ENCODE measurements around the gene SPECC1L. TPM values are rescaled to one million over a fixed set of nuclear protein-coding genes. Genes with fewer than 3 reads are reported as not detected.

SPECC1L gene
- total RNA-seq, 1 donor from 2014 or later = 46.2 TPM

DNA sequence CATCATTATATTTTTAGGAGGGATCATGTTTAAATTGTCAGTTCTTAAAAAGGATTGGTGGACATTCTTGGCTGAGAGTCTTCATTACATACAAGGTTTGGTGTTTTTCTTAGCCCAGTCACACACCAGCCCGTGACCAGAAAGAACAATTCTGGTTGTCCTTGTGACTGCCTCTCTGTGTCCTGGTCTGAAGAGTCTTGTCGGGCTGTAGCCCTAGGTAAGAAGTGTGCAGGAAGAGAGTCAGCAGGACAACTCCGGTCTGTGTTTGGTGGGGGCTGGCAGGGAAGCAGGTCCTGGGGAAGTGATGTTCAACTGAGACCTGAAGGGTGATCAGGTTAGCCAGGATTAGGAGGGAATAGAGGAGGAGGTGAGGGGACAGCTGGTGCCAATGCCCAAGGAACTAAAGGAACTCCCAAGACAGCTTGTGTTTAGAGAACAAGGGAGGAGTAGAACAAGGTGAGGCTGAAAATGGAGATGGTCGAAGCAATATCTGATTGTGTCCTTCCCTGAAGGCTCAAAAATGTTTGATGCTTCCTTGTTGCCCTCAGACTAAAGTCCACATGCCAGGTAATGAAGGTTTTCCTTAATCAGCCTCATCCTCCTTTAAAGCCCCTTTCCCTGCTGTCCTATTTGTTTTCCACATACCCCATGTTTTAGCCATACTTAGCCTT is 91.5 kb downstream of the SPECC1L start:
- DNase-seq (ENCODE audit: low read depth) = no peak

DNA sequence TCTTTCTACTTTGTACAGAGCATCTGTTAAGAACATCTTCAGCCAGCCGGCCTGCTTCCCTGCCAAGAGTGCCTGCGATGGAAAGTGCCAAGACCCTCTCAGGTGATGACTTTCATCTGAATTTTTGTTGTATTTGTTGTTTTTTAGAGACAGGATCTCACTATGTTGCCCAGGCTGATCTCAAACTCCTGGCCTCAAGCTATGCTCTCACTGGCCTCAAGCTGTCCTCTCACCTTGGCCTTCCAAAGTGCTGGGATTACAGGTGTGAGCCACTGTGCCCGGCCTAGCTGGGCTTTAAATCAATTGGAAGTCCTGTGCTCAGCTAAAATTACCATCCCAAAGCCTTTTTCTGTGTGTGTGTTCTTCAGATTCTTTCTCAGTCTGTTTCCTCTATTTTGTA is 92.6 kb downstream of the SPECC1L start:
- DNase-seq (ENCODE audit: low read depth) = no peak

DNA sequence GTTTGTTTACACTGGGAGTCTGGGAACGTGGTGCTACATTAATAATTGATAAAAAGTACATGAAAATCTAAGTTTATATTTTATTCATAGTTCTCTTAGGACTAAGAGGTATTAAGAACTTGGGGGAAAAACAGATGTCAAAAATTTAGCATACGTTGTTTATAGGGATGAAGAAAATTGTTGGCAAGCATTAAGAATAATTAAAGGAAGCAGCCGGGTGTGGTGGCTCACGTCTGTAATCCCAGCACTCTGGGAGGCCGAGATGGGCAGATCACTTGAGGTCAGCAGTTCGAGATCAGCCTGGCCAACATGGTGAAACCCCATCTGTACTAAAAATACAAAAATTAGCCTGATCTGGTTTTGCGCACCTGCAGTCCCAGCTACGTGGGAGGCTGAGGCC is 96.1 kb downstream of the SPECC1L start:
- DNase-seq (ENCODE audit: low read depth) = no peak

DNA sequence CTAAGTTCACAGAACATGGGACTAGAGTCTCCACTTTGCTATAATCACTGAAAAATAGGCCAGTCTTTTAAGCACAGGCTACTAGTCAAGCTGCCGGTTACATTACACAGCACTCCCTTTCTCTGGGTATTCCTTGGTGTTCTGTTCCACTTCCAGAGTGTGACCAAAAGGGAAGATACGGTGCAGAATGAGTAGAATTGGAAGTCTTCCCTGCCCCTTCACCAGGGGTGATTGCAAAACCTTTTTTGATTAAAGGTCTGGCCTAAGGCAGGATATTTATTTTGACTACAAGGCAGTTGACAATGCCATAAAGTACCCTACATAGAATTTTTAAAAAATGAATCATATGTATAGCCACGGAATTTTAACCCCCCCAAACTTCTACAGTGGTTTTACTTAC is 97.2 kb downstream of the SPECC1L start:
- DNase-seq (ENCODE audit: low read depth) = no peak

DNA sequence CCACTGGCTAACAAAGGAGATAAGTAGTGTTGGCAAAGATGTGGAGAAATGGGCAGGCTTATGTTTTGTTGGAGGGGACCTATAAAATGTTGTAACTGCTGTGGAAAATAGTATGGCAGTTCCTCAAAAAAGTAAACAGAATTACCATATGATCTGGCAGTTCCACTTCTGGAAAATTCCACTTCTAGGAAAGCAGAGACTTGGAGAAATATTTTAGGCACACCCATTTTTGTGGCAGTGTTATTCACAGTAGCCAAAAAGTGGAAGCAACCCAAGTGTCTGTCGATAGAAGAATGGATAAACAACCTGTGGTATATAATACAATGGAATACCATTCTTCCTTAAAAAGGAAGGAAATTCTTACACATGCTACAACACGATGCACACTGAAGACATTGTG is 99.8 kb downstream of the SPECC1L start:
- DNase-seq (ENCODE audit: low read depth) = no peak

DNA sequence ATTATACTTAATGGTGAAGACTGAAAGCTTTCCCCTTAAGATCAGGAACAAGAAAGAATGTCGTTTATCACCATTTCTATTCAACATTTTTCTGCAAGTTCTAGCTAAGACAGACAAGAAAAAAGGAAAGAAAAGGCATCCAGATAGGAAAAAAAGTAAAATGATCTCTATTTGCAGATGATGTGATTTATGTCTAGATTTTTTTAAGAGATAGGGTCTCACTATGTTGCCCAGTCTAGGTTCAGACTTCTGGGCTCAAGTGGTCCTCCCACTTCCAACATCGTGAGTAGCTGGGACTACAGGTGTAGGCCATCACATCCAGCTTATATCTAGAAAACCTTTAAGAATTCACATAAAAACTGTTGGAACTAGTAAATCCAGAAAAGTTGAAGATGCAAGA is 105.4 kb downstream of the SPECC1L start:
- no peak for DNase-seq (ENCODE audit: low read depth)

DNA sequence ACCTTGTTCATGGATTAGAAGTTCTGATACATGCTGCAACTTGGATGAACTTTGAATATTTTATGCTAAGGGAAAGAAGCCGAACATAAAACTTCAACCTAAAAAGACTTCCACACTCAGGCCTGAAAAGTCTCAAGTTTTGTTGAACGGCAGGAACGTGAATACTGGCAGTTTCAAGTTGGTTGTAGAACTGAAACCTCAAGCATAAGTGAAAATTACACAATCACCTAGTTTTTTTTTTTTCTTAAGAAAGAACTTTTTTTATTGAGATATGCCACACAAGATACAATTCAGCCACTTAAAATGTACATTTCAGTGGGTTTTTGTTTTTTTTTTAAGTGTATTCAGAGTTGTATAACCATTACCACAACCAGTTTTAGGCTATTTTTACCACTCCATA is 106.0 kb downstream of the SPECC1L start:
- no peak for DNase-seq (ENCODE audit: low read depth)

DNA sequence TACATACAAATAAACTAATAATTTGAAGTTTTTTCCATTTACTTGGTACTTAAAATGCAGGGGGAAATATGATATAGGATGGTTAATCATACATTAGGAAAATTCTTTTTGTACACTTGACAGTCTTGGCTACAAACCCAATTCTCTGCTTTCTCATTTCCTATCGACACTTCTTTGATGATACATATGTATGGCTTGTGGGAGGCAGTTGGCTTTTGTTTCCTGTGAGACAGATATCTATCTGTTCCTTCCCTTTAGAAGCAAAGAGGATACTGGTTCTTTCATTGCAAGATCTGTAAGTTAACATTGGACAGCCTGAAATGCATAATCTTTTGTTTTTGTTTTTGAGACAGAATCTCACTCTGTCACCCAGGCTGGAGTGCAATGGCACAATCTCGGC is 108.9 kb downstream of the SPECC1L start:
- DNase-seq (ENCODE audit: low read depth) = no peak

DNA sequence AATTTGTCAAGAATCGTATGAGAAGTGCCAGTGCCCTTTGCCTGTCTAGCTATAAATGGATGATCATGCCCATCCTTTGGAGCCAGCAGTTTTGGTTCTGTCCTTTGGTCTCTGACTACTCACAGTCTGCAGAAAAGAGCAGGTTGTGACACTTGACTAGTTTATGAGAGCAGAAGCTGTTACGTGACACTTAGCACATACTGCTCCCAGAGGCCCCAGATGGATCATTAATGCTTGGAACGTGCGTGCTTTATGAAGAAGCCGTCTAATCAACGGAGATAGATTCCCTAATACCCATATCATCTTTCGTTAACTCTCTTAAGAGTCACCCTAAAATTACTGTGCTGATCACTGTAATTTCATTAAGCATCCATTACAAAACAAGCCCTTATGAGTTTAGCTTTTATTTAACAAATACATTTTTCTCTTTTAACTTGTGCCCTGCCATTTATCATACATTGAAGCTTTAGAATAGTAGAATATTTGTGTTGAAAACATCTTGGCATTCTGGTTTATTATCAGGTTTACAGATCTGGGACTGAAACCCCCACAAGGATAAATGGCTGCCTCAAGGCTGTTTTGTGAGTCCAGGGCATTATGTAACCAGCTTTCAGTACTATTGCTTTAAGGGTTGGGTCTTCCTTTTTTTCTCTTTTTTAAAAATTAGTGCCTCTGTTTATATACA is 109.7 kb downstream of the SPECC1L start:
- no peak for DNase-seq (ENCODE audit: low read depth)

DNA sequence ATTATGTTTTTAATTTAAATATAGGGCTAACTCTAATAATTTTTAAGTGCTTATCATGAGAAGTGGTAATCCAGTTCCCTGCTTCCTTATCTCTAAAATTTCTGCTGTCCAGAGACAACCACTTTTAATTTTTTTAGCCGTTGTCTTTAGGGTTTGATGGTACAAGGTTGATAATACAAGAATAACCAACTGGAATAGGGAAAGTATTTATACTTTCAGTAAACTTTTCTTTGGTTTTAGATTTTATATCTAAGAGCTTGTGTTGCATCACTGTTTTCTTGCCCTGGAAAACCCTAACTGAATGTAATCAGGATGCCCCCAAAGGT is 110.2 kb downstream of the SPECC1L start:
- no peak for DNase-seq (ENCODE audit: low read depth)

DNA sequence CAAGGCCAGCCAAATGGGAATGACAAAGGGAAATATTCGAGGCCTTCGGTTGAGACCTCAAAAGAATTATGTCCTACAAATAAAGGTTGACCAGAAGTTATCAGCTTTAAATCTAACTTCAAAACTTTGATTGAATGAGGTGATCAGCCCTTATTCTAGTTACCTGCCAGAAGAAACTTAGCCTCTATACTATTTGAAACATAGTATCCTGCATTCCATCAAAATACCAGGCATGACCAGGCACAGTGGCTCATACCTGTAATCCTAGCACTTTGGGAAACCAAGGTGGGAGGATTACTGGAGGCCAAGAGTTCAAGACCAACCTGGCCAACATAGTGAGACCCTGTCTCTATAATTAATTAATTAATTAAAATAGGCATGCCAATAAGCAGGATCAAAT is 112.4 kb downstream of the SPECC1L start:
- DNase-seq (ENCODE audit: low read depth) = no peak

DNA sequence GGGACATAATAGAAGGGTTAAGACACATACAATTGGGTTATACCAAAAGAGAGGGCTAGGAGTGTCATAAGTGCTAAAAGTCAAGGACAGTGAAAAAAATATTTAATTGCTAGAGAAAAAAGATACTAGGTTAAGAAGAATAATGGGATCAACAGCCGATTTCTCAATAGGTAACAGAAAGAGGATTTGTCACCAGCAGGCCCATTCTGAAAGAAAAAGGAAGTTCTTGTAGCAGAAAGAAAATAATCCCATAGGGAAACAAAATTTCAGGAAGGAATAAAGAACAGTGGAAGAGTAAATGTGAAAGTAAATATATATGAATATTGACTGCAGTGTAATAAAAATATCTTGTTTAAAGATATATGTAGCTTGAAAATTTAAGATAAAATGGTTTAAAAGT is 113.5 kb downstream of the SPECC1L start:
- DNase-seq (ENCODE audit: low read depth) = no peak

DNA sequence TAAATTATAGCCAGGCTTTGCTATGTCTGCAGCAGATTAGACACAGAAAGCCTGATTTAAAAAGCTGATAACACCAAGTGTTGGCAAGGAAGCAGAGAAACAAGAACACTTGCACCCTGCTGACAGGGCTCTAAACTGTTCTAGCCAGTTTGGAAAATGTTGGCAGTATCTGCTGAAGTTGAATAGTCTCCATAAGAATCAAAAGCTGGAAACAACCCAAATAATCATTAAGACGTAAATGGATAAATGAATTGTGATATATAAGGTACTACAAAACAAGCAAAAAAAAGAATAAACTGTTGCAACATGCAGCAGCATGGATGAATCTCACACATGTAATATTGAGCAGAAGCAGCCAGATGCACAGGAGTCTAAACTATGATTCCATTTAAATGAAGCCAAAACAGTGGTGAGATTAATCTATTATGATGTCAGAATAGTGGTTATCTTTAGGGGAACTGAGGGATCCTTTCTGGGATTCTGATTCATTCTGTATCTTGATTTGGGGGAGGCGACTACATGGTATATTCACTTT is 116.4 kb downstream of the SPECC1L start:
- DNase-seq (ENCODE audit: low read depth) = no peak

DNA sequence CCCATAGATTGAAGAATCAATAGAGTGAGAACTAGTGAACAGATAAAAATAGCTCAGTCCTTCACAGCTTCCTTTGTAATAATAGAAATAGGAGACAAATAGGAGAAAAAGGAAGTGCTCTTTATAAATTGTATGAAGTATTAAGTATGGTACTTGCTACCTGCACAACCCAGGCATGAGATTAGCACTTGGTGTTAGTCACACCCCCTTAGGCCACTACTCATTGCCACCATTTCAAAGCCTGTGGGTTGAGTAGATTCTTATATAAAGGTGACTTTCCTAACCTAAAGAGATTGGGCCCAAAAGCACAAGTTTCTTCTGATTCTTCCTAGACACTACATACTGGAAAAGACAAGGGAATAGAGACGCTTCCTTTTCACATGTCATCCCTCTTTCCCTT is 119.0 kb downstream of the SPECC1L start:
- no peak for DNase-seq (ENCODE audit: low read depth)

DNA sequence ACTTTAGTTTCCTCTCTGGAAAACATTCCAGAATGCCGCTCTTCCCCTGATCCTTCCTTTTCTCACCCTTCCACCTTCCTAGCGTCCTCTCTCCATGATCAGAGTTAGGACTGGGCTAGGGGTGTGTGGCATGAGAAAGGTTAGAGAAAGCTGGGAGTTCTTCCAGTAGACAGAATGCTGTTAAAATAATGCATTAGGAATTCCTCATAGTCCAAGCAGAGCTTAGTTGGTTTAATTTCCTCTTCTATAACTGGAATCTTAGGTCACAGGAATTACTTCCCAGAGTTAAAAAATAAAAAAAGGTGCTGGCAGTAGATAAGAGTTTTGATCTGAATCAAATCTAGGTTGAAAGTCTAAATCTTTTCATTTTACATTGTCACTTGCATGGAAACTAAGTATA is 119.5 kb downstream of the SPECC1L start:
- DNase-seq (ENCODE audit: low read depth) = no peak

DNA sequence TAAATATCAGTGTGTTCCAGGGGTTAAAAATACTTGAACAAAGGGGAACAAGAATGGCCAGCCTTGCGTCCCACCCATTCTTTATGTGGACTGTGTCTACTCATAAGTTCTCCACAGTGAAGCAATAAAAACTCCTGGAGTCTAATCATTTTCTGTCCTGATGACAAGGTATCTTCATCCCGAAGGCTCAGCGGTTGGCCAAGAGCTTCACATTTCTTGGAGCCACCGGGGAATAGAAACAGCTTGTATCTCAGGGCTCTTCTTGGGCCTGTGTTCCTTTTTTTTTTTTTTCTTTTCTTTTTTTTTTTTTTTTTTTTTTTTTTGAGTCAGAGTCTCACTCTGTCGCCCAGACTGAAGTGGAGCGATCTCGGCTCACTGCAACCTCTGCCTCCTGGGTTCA is 119.9 kb downstream of the SPECC1L start:
- no peak for DNase-seq (ENCODE audit: low read depth)

DNA sequence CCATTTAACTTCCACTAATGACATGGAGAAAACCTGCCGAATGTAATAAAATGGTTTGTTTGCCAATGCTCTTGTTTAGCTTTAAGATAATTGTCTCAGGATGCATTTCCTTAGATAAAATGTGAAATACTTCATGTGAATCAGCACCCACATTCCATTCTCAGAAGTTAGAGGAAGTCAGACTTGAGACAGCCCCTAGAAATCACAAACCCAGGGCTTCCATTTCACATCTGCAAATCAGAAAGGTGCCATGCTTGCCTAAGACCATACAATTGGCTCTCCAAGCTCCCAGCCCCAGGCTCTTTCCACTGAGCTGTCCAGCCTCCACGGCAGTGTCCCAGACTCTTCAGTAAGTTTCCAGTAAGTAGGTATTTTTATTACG is 121.2 kb downstream of the SPECC1L start:
- peak; percentile 21 for DNase-seq (ENCODE audit: low read depth)

DNA sequence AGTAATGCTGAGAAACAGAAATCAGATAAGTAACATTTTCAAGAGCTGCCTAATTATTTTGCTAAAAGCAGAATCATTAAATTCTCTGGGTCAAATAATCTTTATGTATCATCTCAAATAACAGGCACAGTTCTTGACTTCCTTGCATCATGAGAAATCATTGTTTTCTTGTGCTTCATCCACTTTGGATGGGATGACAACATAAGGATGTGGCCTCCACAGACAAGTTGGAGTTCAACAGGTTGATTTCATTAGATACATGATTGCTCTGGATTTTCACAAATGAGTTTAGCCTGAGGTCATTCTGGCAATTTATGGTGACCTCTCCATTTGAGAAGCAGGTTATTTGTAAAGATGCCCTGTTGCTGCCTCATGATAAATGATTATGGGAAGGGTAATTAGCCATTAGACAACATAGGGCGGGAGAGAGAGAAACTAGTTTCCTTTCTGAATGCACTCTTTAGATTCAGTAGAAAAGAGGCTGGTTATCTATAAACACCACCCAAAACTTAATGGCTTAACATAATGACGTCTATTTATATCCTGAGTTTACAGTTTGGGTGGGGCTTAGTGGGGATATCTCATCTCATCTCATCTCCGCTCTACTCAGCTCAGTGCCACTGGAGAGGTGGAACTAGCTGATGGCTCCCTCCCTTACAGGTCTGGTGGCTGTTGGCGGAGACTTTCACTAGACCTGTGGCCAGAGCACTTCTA is 121.7 kb downstream of the SPECC1L start:
- DNase-seq (ENCODE audit: low read depth) = no peak

DNA sequence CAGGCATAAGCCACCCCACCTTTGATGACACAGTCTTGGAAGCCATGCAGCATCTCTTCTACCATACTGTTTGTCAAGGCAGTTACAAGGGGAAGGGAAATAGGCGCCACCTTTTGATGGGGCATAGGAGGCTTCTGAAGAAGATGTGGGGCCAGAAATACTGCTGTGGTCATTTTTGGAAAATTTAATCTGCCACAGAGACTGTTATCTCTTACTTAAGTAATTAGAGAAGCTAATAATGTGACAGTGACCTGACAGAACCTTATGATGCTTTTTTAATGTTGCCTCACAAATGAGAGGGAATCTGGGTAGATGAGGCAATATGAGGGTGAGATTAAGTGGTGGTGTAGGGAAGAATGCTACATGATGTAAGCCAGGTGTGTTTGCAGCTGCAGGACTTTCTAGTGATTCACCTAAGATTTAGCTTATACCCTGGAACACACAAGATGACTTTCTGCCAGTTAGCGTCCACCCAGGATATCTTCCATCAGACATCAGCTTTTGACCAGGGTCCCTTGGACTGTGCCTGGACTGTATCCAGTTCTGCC is 122.5 kb downstream of the SPECC1L start:
- no peak for DNase-seq (ENCODE audit: low read depth)

DNA sequence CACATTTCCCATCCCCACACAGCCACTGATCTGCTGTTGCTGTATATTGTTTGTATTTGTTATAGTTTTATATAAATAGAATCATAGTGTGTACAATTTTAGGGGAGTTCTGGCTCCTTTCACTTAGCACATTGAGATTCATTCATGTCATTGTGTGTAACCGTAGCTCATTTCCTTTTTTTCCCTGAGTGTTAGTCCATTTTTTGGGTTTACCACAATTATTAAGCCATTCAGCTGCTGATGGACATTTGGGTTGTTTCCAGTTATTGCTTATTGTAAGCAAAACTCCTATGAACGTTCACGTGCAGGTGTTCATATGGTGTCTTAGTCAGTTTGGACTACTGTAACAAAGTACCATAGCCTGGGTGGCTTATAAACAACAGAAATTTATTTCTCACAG is 123.2 kb downstream of the SPECC1L start:
- no peak for DNase-seq (ENCODE audit: low read depth)

DNA sequence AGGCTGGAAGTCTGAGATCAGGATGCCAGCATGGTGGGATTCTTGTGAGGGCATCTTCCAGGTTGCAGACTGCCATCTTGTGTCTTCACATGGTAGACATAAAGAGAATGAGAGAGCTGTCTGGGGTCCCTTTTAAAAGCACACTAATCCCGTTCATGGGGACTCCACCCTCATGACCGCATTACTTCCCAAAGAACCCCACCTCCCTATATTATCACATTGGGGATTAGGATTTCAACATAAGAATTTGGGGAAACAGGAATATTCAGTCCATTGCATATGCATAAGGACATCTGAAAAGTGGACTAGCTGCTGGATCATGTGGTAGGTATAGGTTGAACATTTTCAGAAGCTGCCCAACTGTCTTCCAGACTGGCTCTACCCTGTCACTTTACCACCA is 123.6 kb downstream of the SPECC1L start:
- no peak for DNase-seq (ENCODE audit: low read depth)

DNA sequence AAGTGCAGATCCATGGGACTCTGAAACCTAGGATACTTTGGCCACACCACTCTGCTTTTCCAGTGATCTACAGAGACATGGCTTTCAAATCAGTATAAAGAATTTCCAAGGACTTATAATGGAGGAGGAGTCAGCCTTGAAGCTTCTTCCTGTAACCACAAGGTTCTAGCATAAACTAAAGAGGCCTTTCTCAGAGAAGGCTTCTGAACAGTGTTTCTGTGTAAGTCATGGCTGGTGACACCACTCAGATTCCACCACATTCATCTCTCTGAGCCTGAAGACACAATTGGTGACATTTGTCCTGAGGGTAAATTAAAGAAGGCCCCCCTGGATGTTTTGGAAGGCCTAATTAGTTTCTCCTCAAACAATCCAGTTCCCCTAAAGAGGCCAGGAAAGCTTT is 127.8 kb downstream of the SPECC1L start:
- no peak for DNase-seq (ENCODE audit: low read depth)
